HG02759 (cell line): ENCODE results near the gene PHTF1.
A peak's percentile ranks its signal among the peaks of the same experiment; 100 is the strongest.
"Not testable (repeated sequence)": the region's sequence is repeated elsewhere in the genome, so short reads cannot be mapped to it uniquely, and the experiment has no call there.

Experiments
- ATAC-seq: cut with Tn5 transposase; IDR thresholded peaks from one replicate; pipeline ENCODE4 v1.9.1; 2021; ENCODE audit warnings: mild to moderate bottlenecking, moderate library complexity; ENCODE audit not compliant: unreplicated experiment

The PHTF1 gene

DNA sequence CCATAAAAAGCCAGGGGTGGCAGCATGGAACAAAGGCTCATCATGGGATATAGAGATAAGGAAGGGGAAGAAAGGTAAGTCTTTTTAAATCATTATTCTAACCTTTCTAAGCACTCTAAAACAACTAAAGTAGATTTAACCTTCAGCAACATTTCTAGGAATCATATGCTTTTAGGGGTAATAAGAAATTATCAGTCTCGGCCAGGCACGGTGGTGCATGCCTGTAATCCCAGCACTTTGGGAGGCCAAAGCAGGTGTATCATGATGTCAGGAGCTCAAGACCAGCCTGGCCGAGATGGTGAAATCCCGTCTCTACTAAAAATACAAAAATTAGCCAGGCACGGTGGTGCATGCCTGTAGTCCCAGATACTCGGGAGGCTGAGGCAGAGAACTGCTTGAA, 20.3 kb upstream of the PHTF1 start:
- no peak for ATAC-seq

- no peak for ATAC-seq
Observed at GRCh38 chr1:113777561-113777960, 18.3 kb upstream of the PHTF1 start.

DNA sequence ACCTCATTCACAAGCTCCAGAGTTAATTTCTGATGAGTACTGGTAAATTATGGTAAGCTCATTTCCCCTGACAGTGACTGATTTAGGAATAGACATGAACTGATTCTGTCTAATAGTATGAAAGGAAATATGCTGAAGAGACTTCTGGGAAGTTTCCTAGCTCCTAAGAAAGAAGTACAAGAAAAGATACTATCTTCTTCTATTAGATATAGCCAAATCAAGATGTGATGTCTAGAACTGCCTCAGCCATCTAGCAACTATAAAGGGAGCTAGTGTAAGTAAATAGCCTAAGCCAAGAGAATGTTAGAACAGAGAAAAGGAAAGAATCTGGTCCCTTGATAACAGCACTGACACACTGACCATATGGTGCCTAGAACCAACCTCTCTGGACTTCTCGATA, 10.7 kb upstream of the PHTF1 start:
- ATAC-seq: no peak

DNA sequence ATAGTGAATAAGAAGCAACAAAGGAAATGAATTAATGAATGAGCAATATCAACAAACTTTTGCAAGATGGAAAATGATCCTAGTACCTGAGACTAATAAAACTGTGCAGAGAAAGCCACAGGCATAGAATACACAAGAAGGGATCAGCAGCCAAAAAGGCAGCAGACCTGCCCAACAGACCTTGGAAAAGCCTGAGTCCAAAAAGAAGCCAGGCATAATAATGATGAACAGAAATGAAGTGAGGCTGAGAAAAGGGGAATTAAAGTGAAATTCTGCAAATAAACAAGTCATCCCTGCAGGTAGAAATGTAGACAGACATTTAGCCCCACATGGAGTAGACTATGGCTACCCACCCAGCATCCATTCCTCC, 10.3 kb upstream of the PHTF1 start:
- ATAC-seq: no peak

DNA sequence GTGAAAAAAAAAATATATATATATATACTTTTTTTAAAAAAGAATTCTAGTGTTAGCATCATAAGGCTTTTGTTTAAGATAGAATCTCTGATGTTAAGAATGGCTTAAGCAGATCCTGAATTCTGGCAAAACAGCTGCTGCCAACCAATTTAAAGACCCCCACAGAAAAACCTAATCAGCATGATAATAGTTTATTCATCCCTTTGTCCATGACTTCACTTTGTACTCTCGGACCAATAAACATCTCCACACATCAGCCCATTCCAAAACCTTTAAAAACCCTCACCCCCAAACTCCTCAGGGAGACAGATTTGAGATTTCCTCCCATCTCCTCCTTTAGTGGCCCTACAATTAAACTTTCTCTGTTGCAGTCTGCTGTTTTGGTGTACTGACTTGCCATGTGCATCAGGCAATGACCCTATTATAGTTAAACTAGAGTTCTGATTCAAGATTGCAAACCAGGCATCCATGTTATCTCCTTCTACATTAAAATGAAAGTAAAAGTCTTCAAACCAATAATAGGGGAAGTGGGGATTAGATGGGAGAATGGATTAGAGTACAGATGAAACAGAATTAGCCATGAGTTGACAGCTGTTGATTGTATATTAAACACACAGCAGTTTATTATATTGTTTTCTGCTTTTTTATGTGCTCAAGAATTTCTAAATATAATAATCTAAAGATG, 9.8 kb upstream of the PHTF1 start:
- ATAC-seq: no peak

- ATAC-seq: no peak
Observed at GRCh38 chr1:113765306-113766230, 6.3 kb upstream of the PHTF1 start.

DNA sequence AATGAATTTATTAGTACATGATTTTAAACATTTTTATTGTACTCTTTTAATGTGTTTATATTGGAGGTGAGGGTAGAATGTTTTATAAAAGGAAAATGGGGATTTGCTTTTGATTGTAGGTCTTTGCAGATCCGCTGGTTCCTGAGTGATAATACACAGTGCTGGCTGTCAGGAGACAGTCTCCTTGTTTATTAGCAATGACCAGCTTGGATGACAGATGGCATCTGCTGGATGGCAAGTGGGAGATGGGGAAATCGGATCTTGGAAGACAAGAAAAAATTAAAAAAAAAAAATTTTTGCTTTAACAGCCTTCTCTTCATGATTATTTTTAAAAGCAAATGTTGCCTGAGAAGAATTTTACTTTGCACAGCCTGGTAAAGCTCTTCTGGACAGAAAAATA, 4.4 kb upstream of the PHTF1 start:
- no peak for ATAC-seq

GRCh38 chr1:113761937-113762336, 2.7 kb upstream of the PHTF1 start:
- ATAC-seq: no peak

- ATAC-seq: no peak
Observed at GRCh38 chr1:113760102-113761080, 1.1 kb upstream of the PHTF1 start.

GRCh38 chr1:113758631-113759332, 504 bp downstream of the PHTF1 start:
- peak; percentile 70 for ATAC-seq

DNA sequence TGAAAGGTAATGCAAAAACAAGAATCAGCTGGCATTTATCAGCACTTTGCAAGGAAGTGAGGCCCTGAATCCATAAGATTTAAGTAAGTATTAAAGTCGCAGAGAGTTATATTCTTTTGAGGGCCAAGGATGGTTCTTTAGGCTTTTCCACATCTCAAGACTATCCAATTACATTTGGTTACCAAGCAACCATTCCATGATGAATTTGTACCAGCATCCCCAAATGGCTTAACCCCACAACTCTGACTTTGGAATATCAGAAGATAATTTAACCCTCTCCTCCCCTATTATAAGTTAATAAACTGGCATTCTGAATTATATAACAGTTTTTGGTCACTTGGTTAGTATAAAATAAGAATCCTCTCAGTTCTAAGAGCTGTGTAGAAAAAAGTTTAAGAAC, 2.8 kb downstream of the PHTF1 start:
- no peak for ATAC-seq

- not testable (repeated sequence) for ATAC-seq
Observed at GRCh38 chr1:113753333-113753732, 6.0 kb downstream of the PHTF1 start.

GRCh38 chr1:113751516-113751915, 7.8 kb downstream of the PHTF1 start:
- no peak for ATAC-seq

DNA sequence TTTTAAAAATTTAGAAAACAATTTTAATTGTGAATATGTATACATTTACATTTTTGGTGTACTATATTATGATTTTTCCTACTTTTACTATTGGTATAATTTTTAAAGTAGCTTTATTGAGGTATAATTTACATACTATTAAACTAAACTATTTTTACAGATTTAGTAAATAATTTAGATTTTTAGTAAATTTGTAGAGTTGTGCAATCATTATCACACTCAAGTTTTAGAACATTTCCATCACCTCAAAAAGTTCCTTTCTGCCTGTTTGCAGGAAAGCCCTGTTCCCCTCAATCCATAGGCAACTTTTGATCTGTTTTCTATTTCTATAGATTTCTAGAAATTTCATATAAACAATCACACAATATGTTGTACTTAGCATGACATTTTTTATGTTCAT, 8.2 kb downstream of the PHTF1 start:
- ATAC-seq: no peak

DNA sequence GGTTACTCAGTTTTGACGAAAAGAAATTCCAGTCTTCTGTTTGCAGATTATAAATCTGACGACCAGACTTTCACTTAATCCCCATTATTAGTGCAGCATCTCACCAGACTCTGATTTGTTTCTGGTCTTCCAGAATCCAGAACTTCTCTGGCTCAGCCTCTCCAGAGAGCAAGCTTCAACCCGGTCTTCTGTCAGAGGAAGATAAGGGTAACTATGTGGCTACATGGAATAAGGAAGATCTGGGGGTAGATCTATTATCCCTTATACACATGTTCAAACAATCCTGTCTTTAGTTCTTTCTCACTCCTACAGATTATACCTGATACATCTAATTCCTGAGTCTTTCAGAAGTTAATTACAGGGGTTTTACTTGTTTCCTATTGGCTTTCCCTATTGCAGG, 9.9 kb downstream of the PHTF1 start:
- ATAC-seq: no peak

GRCh38 chr1:113747376-113747775, 11.9 kb downstream of the PHTF1 start:
- no peak for ATAC-seq

- no peak for ATAC-seq
Observed at GRCh38 chr1:113745425-113745824, 13.9 kb downstream of the PHTF1 start.

DNA sequence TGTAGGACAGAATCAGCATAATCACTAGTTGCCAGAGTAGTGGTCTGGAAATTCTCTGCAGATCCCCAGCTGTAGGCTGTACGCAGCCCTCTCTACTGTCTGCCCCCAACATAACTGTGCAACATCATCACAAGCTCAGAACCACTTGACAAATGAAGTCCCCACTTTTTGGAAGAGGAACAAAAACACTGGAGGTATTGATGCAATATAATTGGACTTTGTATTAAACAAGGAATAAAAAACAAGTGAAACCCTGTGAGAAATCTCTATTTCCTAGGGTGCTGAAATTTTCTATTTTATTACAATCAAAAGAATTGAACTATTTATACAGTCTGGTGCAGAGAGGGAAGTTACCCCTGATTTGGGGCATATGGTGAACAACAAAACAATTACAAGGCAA, 15.2 kb downstream of the PHTF1 start:
- no peak for ATAC-seq

DNA sequence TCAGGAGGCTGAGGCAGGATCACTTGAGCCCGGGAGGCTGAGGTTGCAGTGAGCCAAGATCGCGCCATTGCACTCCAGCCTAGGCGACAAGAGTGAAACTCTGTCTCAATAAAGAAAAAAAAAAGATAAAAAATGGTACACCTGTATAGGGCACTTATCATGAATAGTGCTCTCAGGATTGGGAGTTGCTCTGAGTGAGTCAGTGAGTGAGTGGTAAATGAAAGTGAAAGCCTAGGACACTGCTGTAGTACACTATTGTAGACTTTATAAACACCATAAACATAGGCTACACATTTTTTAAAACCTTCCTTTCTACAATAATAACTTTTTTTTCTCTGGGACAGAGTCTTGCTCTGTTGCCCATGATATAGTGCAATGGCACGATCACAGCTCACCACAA, 16.8 kb downstream of the PHTF1 start:
- peak; percentile 55 for ATAC-seq

DNA sequence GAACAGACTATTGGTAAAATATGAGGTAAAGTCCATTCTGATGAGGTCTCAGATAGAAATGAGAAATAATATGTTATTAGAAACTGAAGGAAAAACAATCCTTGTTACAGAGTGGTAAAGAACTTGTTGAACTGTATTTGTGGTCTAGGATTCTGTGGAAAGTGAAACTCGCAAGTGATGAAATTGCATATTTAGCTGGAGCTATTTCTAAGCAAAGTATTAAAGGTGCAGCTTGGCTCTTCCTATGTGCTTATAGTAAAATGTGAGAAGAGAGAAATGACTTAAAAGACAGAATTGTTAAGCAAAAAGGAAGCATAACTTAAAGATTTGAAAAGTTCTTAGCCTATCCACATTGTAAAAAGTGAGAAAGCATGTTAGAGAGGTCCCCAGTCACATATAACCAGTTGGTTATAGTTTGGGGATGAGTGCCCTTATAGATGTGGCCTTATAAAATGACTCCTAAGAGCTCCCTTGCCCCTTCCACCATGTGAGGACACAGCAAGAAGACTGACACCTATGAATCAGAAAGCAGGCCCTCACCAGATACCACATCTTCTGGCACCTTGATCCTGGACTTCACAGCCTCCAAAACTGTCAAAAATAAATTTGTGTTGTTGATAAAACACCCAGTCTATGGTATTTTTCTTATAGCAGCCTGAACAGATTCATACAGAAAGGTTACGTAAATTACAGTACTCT, 24.8 kb downstream of the PHTF1 start:
- ATAC-seq: no peak
